AG04449 (cell line): Measurements from ENCODE around the gene MEIKIN.
"Not testable (repeated sequence)": the region's sequence is repeated elsewhere in the genome, so short reads cannot be mapped to it uniquely, and the experiment has no call there.

Experiments
- CTCF ChIA-PET: fragments of 350-600 bp; formaldehyde crosslinking; extraction: SDS; loops from one replicate; lab custom pipeline; 2021; ENCODE audit warnings: antibody characterized with exemption; lab: Yijun Ruan, JAX
- POLR2A ChIA-PET: fragments of 400-600, 350-600 bp; formaldehyde crosslinking; extraction: SDS; loops from one replicate; lab custom pipeline; 2020; ENCODE audit warnings: antibody characterized with exemption, inconsistent platforms; lab: Yijun Ruan, JAX
- DNase-seq: peaks from one replicate; pipeline ENCODE4 v3.0.0-alpha.2; 2010; ENCODE audit warnings: low read depth, low spot score
- H3K4me3 ChIP-seq: 2 replicates; pipeline ENCODE4 v1.5.1; 2011; ENCODE audit warnings: low read depth, mild to moderate bottlenecking, control low read depth, low read length
- CTCF ChIP-seq: IDR thresholded peaks from one replicate; pipeline ENCODE4 v1.5.1; 2011; ENCODE audit warnings: mild to moderate bottlenecking, moderate library complexity, low read length, control low read depth, inconsistent platforms; ENCODE audit not compliant: insufficient read depth; ENCODE audit errors: missing control alignments

Gene MEIKIN

GRCh38 chr5:131846536-131846935 lies 98.9 kb downstream of the MEIKIN start:
- ChIA-PET CTCF (interaction anchor here (1.2 kb wide), 1 partner anchor 36 kb away, joined by 3 read pairs; no protein-coding TSS in a partner anchor), POLR2A (no interaction called here)
- H3K4me3 ChIP-seq = no peak overlapping the region
- no peak for DNase-seq
- no peak for TF ChIP-seq CTCF

GRCh38 chr5:131845828-131846227 lies 99.6 kb downstream of the MEIKIN start:
- DNase-seq = no peak
- no peak for TF ChIP-seq CTCF
- no peak overlapping the region for H3K4me3 ChIP-seq
- ChIA-PET CTCF (no interaction called here), POLR2A (no interaction called here)

DNA sequence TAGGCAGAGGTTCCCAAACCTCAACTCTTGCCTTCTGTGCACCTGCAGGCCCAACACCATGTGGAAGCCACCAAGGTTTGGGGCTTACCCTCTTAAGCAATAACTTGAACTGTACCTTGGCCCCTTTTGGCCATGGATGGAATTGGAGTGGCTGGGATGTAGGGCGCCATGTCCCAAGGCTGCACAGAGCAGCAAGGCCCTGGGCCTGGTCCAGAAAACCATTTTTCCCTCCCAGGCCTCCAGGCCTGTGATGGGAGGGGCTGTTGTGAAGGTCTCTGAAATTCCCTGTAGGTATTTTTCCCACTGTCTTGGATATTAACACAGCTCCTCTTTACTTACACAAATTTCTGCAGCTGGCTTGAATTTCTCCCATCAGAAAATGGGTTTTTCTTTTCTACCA lies 102.5 kb downstream of the MEIKIN start:
- POLR2A ChIA-PET, CTCF ChIA-PET, DNase-seq, H3K4me3 ChIP-seq: not testable (repeated sequence)

GRCh38 chr5:131832702-131833101 lies 112.8 kb downstream of the MEIKIN start:
- CTCF ChIA-PET, POLR2A ChIA-PET, DNase-seq, H3K4me3 ChIP-seq: not testable (repeated sequence)

DNA sequence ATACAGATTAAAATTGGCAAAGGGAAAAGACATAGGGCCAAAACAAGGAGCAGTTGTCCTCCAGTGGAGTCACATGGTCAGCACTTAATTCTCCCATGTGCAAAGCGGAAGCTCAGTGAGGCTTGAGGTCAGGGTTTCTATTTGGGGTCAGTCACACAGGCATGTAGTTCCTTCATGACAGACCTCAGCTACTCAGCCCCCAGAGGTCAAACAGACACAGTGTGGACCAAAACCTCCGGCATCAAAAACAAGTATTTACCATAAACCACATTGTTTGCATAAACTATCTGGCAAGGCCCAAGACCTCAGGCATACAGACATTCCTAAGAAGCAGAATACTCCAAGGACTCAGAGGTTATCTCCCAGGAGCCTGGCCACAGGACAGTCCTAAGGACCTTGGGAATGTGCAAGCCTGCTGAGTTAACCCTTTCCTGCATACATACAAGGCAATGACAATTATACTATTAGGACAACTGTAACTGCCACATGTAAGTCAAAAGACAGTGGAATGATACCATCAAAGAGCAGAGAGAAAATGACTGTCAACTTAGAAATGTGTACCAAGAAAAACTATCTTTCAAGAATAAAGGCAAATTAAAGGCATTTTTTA lies 120.0 kb downstream of the MEIKIN start:
- POLR2A ChIA-PET = no interaction called here
- DNase-seq = no peak
- TF ChIP-seq CTCF = no peak
- CTCF ChIA-PET = interaction anchor here (1.5 kb wide), 1 partner anchor 236 kb away, joined by 4 read pairs; no protein-coding TSS in a partner anchor
- H3K4me3 ChIP-seq = no peak overlapping the region

- H3K4me3 ChIP-seq = no peak overlapping the region
- no peak for TF ChIP-seq CTCF
- ChIA-PET POLR2A (no interaction called here), CTCF (interaction anchor here (1.5 kb wide), 1 partner anchor 235 kb away, joined by 4 read pairs; no protein-coding TSS in a partner anchor)
- no peak for DNase-seq
Measured at GRCh38 chr5:131824631-131825030, 120.8 kb downstream of the MEIKIN start.

DNA sequence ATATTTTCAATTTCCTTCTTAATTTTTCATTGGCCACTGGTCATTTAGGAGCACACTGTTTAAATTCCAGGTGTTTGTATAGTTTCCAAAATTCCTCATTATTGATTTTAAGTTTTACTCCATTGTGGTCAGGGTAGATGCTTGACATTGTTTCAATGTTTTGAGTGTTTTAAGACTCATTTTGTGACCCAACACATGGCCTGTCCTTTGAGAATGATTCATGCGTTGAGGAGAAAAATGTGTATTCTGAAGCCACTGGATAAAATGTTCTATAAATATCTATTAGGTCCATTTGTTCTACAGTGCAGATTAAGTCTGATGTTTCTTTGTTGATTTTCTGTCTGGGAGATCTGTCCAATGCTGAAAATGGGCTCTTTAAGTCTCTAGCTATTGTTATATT lies 124.2 kb downstream of the MEIKIN start:
- no peak for TF ChIP-seq CTCF
- ChIA-PET CTCF (interaction anchor here (1.4 kb wide), 1 partner anchor 241 kb away, joined by 5 read pairs; no protein-coding TSS in a partner anchor), POLR2A (no interaction called here)
- H3K4me3 ChIP-seq = no peak overlapping the region
- DNase-seq = no peak
